Keratinocyte (primary cell): ENCODE results near the gene DGKI. TPM values are rescaled to one million over a fixed set of nuclear protein-coding genes. Genes with fewer than 3 reads are reported as not detected.

ENCODE experiments used
- DNase-seq: peaks from one replicate; pipeline ENCODE4 v3.0.0-alpha.2; 2011; ENCODE audit warnings: low read depth, missing footprints, low spot score
- FAIRE-seq: peaks from 2 replicates; lab custom pipeline; 2011; peaks lifted over from hg19 to GRCh38; lab: Jason Lieb, UNC
- H2AFZ ChIP-seq: 2 replicates; pipeline ENCODE4 v1.6.0; 2012; ENCODE audit warnings: low read length, control low read depth, inconsistent platforms; ENCODE audit not compliant: control insufficient read depth
- H3K27ac ChIP-seq: 2 replicates; pipeline ENCODE4 v1.5.1; 2011; ENCODE audit warnings: low read length; ENCODE audit not compliant: control insufficient read depth, insufficient read depth
- H3K27me3 ChIP-seq: 3 replicates; pipeline ENCODE4 v1.6.0; 2011; ENCODE audit warnings: low read length; ENCODE audit not compliant: control insufficient read depth, insufficient read depth; ENCODE audit errors: extremely low read depth
- H3K36me3 ChIP-seq, 2 experiments: 2 replicates in 1 of 2; 3 replicates in 1 of 2; pipeline ENCODE4 v1.5.1; 2011; ENCODE audit warnings: low read length in 2 of 2, mild to moderate bottlenecking in 1 of 2; ENCODE audit not compliant: control insufficient read depth in 2 of 2, insufficient read depth in 2 of 2; ENCODE audit errors: extremely low read depth in 1 of 2
- H3K4me1 ChIP-seq: 3 replicates; pipeline ENCODE4 v1.5.1; 2011; ENCODE audit warnings: low read length; ENCODE audit not compliant: control insufficient read depth, insufficient read depth; ENCODE audit errors: extremely low read depth
- H3K4me2 ChIP-seq: 3 replicates; pipeline ENCODE4 v1.6.0; 2011; ENCODE audit warnings: low read depth, low read length; ENCODE audit not compliant: control insufficient read depth, insufficient read depth; ENCODE audit errors: extremely low read depth
- H3K4me3 ChIP-seq, 3 experiments: fragments of 200-600 bp in 1 of 3; sonication (generic) in 1 of 3; 2 replicates in 2 of 3; 3 replicates in 1 of 3; pipeline ENCODE4 v1.5.1; 2011 to 2016; ENCODE audit warnings: low read length in 3 of 3, mild to moderate bottlenecking in 3 of 3, control low read depth in 2 of 3, inconsistent platforms in 1 of 3, low read depth in 1 of 3, mixed read lengths in 1 of 3, mixed run types in 1 of 3, moderate library complexity in 1 of 3; ENCODE audit not compliant: control insufficient read depth in 2 of 3, insufficient read depth in 2 of 3; ENCODE audit errors: extremely low read depth in 1 of 3
- H3K79me2 ChIP-seq: 2 replicates; pipeline ENCODE4 v1.6.0; 2012; ENCODE audit warnings: low read length; ENCODE audit not compliant: control insufficient read depth, insufficient read depth
- H3K9ac ChIP-seq: 3 replicates; pipeline ENCODE4 v1.6.0; 2011; ENCODE audit warnings: low read length; ENCODE audit not compliant: control insufficient read depth, insufficient read depth; ENCODE audit errors: extremely low read depth
- H3K9me1 ChIP-seq: 3 replicates; pipeline ENCODE4 v1.6.0; 2011; ENCODE audit warnings: low read length; ENCODE audit not compliant: control insufficient read depth, insufficient read depth; ENCODE audit errors: extremely low read depth
- H3K9me3 ChIP-seq: 2 replicates; pipeline ENCODE4 v1.5.1; 2012; ENCODE audit warnings: low read depth, low read length; ENCODE audit not compliant: control insufficient read depth
- H4K20me1 ChIP-seq: 3 replicates; pipeline ENCODE4 v1.6.0; 2011; ENCODE audit warnings: low read length; ENCODE audit not compliant: control insufficient read depth, insufficient read depth; ENCODE audit errors: extremely low read depth
- EZH2 ChIP-seq: IDR thresholded peaks from one replicate; pipeline ENCODE4 v1.6.1; 2012; ENCODE audit warnings: inconsistent platforms, mild to moderate bottlenecking, low read length, moderate library complexity
- dilution Hi-C: fragments of 300-500 bp; cut with MboI; formaldehyde crosslinking; loops from one replicate; pipeline ENCODE4 v1.7.0; 2020; ENCODE audit warnings: low sequenced_read_pairs; ENCODE audit not compliant: extremely low pct_ligation_motif_present
- polyA plus RNA-seq, 5 experiments: library from polyadenylated mRNA; depleted of rRNA in 3 of 5; stranded (reverse) in 3 of 5; stranded (forward) in 1 of 5; unstranded in 1 of 5; fragments of >200 nt; gene quantifications; 1 replicate in 1 of 5; 2 replicates in 3 of 5; 3 replicates in 1 of 5; pipeline versions ENCODE4 v1.2.1 to v1.2.3, GENCODE V29; 2011 to 2012; ENCODE audit warnings: missing spikeins in 2 of 5, low read depth in 1 of 5, low replicate concordance in 1 of 5
- TF ChIP-seq, protein P1 (sequence below), 3 experiments: IDR thresholded peaks in 1 of 3; conservative IDR thresholded peaks in 1 of 3; optimal IDR thresholded peaks in 1 of 3; 2 replicates in 2 of 3; 3 replicates in 1 of 3; pipeline versions ENCODE3 to v1.5.1; 2011; ENCODE audit warnings: low read length in 3 of 3, mild to moderate bottlenecking in 3 of 3, moderate library complexity in 2 of 3, control low read depth in 1 of 3, inconsistent platforms in 1 of 3; ENCODE audit not compliant: insufficient read depth in 2 of 3; ENCODE audit errors: extremely low read depth in 1 of 3

DGKI gene
- polyA plus RNA-seq, 1 donor (not counting 4 experiments of a cell fraction or from before 2014, with no cell fraction given): 0.14 TPM

- Histone ChIP-seq H3K9ac (no peak overlapping the region), H2AFZ (no peak overlapping the region), H3K9me1 (no peaks in the 10 kb centered on the region), H3K4me3 (no peak overlapping the region), H3K9me3 (no peaks in the 10 kb centered on the region), H3K79me2 (no peaks in the 10 kb centered on the region), H4K20me1 (no peaks in the 10 kb centered on the region), H3K4me2 (no peak overlapping the region), H3K4me1 (no peaks in the 10 kb centered on the region), H3K27ac (no peak overlapping the region), H3K27me3 (no peaks in the 10 kb centered on the region), H3K36me3 (no peaks in the 10 kb centered on the region)
- TF ChIP-seq, protein P1, sequence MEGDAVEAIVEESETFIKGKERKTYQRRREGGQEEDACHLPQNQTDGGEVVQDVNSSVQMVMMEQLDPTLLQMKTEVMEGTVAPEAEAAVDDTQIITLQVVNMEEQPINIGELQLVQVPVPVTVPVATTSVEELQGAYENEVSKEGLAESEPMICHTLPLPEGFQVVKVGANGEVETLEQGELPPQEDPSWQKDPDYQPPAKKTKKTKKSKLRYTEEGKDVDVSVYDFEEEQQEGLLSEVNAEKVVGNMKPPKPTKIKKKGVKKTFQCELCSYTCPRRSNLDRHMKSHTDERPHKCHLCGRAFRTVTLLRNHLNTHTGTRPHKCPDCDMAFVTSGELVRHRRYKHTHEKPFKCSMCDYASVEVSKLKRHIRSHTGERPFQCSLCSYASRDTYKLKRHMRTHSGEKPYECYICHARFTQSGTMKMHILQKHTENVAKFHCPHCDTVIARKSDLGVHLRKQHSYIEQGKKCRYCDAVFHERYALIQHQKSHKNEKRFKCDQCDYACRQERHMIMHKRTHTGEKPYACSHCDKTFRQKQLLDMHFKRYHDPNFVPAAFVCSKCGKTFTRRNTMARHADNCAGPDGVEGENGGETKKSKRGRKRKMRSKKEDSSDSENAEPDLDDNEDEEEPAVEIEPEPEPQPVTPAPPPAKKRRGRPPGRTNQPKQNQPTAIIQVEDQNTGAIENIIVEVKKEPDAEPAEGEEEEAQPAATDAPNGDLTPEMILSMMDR (optimal IDR thresholded peaks at IDR 0.05 in 1 of 3, IDR thresholded peaks at IDR 0.05 in 1 of 3, conservative IDR thresholded peaks at IDR 0.05 in 1 of 3; ENCODE audit: extremely low read depth in 1 of 3, insufficient read depth in 2 of 3, low read length in 3 of 3): no peak
- no peak for TF ChIP-seq EZH2
- dilution Hi-C loops: no loop called here
- DNase-seq (no peak), FAIRE-seq (no peak)
These were observed 33.2 kb downstream of the DGKI start for GRCh38 chr7:137813541-137813940.

DNA sequence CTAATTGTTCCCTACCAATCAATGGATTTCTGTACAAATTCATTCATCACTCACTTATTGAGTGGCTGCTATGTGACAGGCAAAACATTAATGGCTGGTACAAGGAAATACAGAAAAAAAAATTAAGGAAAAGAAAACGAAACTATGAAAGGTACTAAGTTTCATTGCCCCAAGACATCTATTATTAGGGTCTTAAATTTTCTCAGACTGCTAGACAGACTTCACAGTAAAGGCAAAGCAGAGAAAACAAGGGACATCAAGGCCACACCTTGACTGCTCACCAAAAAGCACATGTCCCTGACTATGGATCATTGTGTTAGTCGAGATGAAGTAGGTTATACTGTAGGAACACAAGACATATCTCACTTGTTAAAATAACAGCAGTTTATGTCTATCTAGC is 36.5 kb downstream of the DGKI start:
- Histone ChIP-seq H3K4me2 (no peak overlapping the region), H3K79me2 (no peaks in the 10 kb centered on the region), H3K4me3 (no peak overlapping the region), H4K20me1 (no peaks in the 10 kb centered on the region), H2AFZ (no peak overlapping the region), H3K27me3 (no peaks in the 10 kb centered on the region), H3K27ac (no peak overlapping the region), H3K9me3 (no peaks in the 10 kb centered on the region), H3K9me1 (no peaks in the 10 kb centered on the region), H3K9ac (no peak overlapping the region), H3K36me3 (no peaks in the 10 kb centered on the region), H3K4me1 (no peaks in the 10 kb centered on the region)
- DNase-seq (no peak), FAIRE-seq (no peak)
- no peak for TF ChIP-seq EZH2
- TF ChIP-seq, protein P1 (optimal IDR thresholded peaks at IDR 0.05 in 1 of 3, IDR thresholded peaks at IDR 0.05 in 1 of 3, conservative IDR thresholded peaks at IDR 0.05 in 1 of 3; ENCODE audit: extremely low read depth in 1 of 3, insufficient read depth in 2 of 3, low read length in 3 of 3): no peak
- dilution Hi-C loops: no loop called here
